Lower lobe of right lung (tissue), 2 donors: ENCODE data around the gene NUBP2. TPM values are rescaled to one million over a fixed set of nuclear protein-coding genes. Genes with fewer than 3 reads are reported as not detected.

Experiments
- ATAC-seq, 2 donors: fragments of 200-7000 bp; cut with Tn5 transposase; one replicate each; pipeline ENCODE4 v1.9.1; 2020 to 2022; ENCODE audit warnings: mild to moderate bottlenecking in 2 of 2, moderate library complexity in 2 of 2
- DNase-seq: peaks from one replicate; pipeline ENCODE4 v3.0.0-alpha.2; 2020
- H3K27ac ChIP-seq: fragments of 200-600 bp; one replicate; pipeline ENCODE4 v1.8.0; 2022
- H3K27me3 ChIP-seq: fragments of 200-600 bp; one replicate; pipeline ENCODE4 v1.8.0; 2022; ENCODE audit warnings: low read depth
- H3K36me3 ChIP-seq: fragments of 200-600 bp; one replicate; pipeline ENCODE4 v1.8.0; 2022; ENCODE audit warnings: mild to moderate bottlenecking
- H3K4me1 ChIP-seq: fragments of 200-600 bp; one replicate; pipeline ENCODE4 v1.8.0; 2022
- H3K4me3 ChIP-seq: fragments of 200-600 bp; one replicate; pipeline ENCODE4 v1.8.0; 2022; ENCODE audit warnings: mild to moderate bottlenecking
- H3K9me3 ChIP-seq: fragments of 200-600 bp; one replicate; pipeline ENCODE4 v1.8.0; 2022
- intact Hi-C: fragments of 100-400 bp; cut with DNase I; formaldehyde crosslinking; loops from one replicate; pipeline ENCODE4 v1.11.0; 2022
- total RNA-seq: library from RNA; stranded (reverse); fragmentation: NEBNext Ultra II Directional; extraction: Animal tissue kit (Norgen Biotek cat#: 25700); gene quantifications from one replicate; pipeline ENCODE4 v1.2.1, GENCODE V29; 2021
- TF ChIP-seq, protein P1 (sequence below): fragments of 200-600 bp; IDR thresholded peaks from one replicate; pipeline ENCODE4 v1.8.0; 2022; ENCODE audit warnings: antibody characterized with exemption, mild to moderate bottlenecking
- donor health status: DM: no; HTN: yes; CAD: no; lungs with severe emphysema.

NUBP2 gene
- total RNA-seq, 1 donor from 2014 or later = 36.0 TPM

DNA sequence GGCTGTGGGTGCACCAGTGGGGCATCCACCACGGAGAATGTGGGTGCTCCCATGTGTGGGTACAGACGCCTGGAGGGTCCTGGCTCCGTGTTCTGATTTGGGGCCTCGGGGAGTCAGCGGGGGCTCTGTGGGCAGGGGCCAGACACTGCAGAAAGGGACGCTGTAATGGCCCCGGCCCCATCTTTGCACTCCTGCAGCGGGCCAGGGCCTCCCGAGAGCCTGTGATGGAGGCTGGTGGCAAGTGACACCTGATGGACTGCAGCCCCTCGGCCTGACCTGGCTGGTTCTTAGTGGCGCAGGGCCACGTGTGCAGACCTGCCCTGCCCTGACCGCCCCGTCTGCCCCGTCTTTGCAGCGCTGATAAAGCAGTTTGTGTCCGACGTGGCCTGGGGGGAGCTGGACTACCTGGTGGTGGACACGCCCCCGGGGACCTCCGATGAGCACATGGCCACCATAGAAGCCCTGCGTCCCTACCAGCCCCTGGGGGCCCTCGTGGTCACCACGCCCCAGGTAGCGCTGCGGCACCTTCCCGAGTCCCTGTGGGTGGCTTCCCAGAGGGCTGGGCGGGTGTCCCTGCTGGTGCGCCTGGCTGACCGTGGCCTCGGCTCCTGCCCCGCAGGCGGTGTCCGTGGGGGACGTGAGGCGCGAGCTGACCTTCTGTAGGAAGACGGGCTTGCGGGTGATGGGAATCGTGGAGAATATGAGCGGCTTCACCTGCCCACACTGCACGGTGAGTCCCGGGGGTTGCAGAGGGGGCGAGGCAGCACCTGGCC, 4.7 kb downstream of the NUBP2 start:
- Histone ChIP-seq H3K4me1 (peaks cover 23% of the 10 kb centered on the region), H3K27ac (no peak overlapping the region), H3K27me3 (no peaks in the 10 kb centered on the region), H3K9me3 (no peaks in the 10 kb centered on the region), H3K4me3 (no peak overlapping the region), H3K36me3 (peaks cover 45% of the 10 kb centered on the region)
- intact Hi-C loops = no loop called here
- ATAC-seq = no peak
- peak; percentile 42 for DNase-seq
- TF ChIP-seq, protein P1, sequence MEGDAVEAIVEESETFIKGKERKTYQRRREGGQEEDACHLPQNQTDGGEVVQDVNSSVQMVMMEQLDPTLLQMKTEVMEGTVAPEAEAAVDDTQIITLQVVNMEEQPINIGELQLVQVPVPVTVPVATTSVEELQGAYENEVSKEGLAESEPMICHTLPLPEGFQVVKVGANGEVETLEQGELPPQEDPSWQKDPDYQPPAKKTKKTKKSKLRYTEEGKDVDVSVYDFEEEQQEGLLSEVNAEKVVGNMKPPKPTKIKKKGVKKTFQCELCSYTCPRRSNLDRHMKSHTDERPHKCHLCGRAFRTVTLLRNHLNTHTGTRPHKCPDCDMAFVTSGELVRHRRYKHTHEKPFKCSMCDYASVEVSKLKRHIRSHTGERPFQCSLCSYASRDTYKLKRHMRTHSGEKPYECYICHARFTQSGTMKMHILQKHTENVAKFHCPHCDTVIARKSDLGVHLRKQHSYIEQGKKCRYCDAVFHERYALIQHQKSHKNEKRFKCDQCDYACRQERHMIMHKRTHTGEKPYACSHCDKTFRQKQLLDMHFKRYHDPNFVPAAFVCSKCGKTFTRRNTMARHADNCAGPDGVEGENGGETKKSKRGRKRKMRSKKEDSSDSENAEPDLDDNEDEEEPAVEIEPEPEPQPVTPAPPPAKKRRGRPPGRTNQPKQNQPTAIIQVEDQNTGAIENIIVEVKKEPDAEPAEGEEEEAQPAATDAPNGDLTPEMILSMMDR = no peak

DNA sequence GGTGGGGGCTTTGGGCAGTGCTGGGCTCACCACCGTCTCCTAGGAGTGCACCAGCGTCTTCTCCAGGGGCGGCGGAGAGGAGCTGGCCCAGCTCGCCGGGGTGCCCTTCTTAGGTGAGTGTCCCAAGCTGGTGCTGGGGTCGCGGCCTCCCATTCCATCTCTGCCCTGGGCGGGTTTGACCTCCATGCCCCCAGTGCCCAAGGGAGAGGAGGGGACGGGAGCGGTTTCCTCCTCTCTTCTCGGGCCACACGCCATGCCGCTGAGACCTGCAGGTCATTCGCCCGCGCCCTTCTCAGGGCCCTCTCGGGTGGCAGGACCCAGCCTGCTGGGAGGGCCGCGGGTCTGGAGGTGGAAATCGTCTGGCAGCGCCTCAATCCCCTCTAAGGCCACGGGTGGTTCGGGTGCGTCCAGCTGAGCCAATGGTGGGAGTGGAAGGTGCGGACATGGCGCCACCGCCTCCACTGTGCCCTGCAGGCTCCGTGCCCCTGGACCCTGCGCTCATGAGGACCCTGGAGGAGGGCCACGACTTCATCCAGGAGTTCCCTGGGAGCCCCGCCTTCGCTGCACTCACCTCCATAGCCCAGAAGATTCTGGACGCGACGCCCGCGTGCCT, 5.4 kb downstream of the NUBP2 start:
- peaks cover 23% of the 10 kb centered on the region for H3K4me1 ChIP-seq
- peaks cover 45% of the 10 kb centered on the region for H3K36me3 ChIP-seq
- no peak overlapping the region for H3K4me3 ChIP-seq
- intact Hi-C loops = no loop called here
- no peak overlapping the region for H3K27ac ChIP-seq
- TF ChIP-seq, protein P1 = no peak
- H3K9me3 ChIP-seq = no peaks in the 10 kb centered on the region
- no peak for DNase-seq
- no peak for ATAC-seq
- no peaks in the 10 kb centered on the region for H3K27me3 ChIP-seq

- DNase-seq (peak; percentile 43), ATAC-seq (no peak)
- Histone ChIP-seq H3K4me3 (no peak overlapping the region), H3K36me3 (peaks cover 45% of the 10 kb centered on the region), H3K27ac (no peak overlapping the region), H3K9me3 (no peaks in the 10 kb centered on the region), H3K27me3 (no peaks in the 10 kb centered on the region), H3K4me1 (peaks cover 18% of the 10 kb centered on the region)
- TF ChIP-seq, protein P1 = no peak
- intact Hi-C loops = no loop called here
Observed at GRCh38 chr16:1788708-1789100, 5.9 kb downstream of the NUBP2 start.

DNA sequence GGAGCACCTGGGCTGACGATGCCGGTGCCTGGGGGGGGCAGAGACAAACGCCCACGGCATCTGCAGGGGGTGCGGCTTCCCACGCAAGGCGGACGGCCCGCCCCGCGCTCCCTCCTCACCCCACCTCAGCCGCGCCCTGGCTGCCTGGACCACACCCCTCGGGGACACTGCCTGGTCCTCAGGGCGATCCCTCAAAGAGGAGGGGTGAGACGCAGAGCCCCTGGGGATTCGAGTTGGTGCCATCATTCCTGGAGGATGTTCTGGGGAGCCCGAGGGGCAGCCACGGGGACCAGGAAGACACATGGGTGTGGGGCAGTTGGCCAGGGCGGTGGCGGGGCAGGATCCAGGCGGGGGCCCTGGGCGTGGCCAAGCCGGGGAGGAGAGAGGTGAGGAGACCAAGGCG, 6.9 kb downstream of the NUBP2 start:
- DNase-seq (no peak), ATAC-seq (no peak)
- H3K36me3 ChIP-seq = peaks cover 45% of the 10 kb centered on the region
- no peaks in the 10 kb centered on the region for H3K27me3 ChIP-seq
- intact Hi-C loops = no loop called here
- no peaks in the 10 kb centered on the region for H3K9me3 ChIP-seq
- H3K4me1 ChIP-seq = peaks cover 9% of the 10 kb centered on the region
- TF ChIP-seq, protein P1 = no peak
- H3K4me3 ChIP-seq = no peak overlapping the region
- no peak overlapping the region for H3K27ac ChIP-seq

GRCh38 chr16:1790261-1790610, 7.5 kb downstream of the NUBP2 start:
- Histone ChIP-seq H3K27ac (no peak overlapping the region), H3K4me3 (no peak overlapping the region), H3K9me3 (no peaks in the 10 kb centered on the region), H3K4me1 (peaks cover 3% of the 10 kb centered on the region), H3K27me3 (no peaks in the 10 kb centered on the region), H3K36me3 (peaks cover 45% of the 10 kb centered on the region)
- DNase-seq (no peak), ATAC-seq (no peak)
- intact Hi-C loops = no loop called here
- TF ChIP-seq, protein P1 = no peak
